ENCODE results near the gene RHNO1. TPM values are rescaled to one million over a fixed set of nuclear protein-coding genes. Genes with fewer than 3 reads are reported as not detected.

Gene RHNO1
- total RNA-seq, 1 experiment from 2014 or later: 37.7 TPM

DNA sequence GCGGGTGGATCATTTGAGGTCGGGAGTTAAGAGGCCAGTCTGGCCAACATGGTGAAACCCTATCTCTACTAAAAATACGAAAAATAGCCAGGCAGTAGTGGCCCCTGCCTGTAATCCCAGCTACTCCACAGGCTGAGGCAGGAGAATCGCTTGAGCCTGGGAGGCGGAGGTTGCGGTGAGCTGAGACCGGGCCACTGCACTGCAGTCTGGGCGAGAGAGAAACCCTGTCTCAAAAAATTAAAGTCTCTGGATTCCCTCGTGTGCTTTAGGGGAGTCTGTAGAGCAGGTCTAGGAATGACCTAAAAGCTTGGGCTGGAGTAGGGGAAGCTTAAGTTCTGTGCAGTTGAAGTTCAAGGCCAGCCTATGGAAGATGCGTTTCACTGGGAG is 13.0 kb downstream of the RHNO1 start:
- ATAC-seq (no peak), DNase-seq (ENCODE audit: low read depth, low spot score) (no peak)
- Histone ChIP-seq H3K9me3 (ENCODE audit: control insufficient read depth, insufficient read depth, low read depth, low read length) (no peaks in the 10 kb centered on the region), H3K27me3 (ENCODE audit: control insufficient read depth, insufficient read depth, low read length) (no peaks in the 10 kb centered on the region), H3K27ac (ENCODE audit: low read length) (peak overlapping the region; percentile 91), H3K4me1 (ENCODE audit: control insufficient read depth, insufficient read depth, low read length) (peaks cover 8% of the 10 kb centered on the region), H3K4me3 (ENCODE audit: low read depth in 2 of 2, low read length in 2 of 2) (peak overlapping the region; percentile 87), H3K36me3 (ENCODE audit: control insufficient read depth, insufficient read depth, low read length) (no peaks in the 10 kb centered on the region)
- no peak for TF ChIP-seq POLR2AphosphoS5 (IDR thresholded peaks at IDR 0.05; ENCODE audit: low read depth, low read length)
- in situ Hi-C loops (cut with HindIII; ENCODE audit: low pct_unique_long_range_greater_than_20kb, low sequenced_read_pairs): no loop called here
- intact Hi-C loops (cut with micrococcal nuclease; ENCODE audit: unreplicated experiment): no loop called here
- BruUV-seq (replicated peaks): no TSS peak
- CTCF ChIA-PET: no interaction called here
- POLR2A ChIA-PET: interaction anchor here (0.5 kb wide), 1 partner anchor 26 kb away, joined by 7 read pairs; no protein-coding TSS in a partner anchor

GRCh38 chr12:2890388-2891239 is 13.6 kb downstream of the RHNO1 start, which contains the start of gene TULP3:
Gene TULP3 (plus strand): TSS chr12:2890891. CDS start chr12:2890948, 57 bp downstream.
- ChIA-PET POLR2A (interaction anchor here (0.5 to 0.7 kb wide), 2 partner anchors 20 to 25 kb away, joined by 3 to 7 read pairs; no protein-coding TSS in a partner anchor), CTCF (interaction anchor here (0.5 kb wide), 1 partner anchor 21 kb away, joined by 3 read pairs; no protein-coding TSS in a partner anchor)
- Histone ChIP-seq H3K36me3 (ENCODE audit: control insufficient read depth, insufficient read depth, low read length) (no peaks in the 10 kb centered on the region), H3K9me3 (ENCODE audit: control insufficient read depth, insufficient read depth, low read depth, low read length) (no peaks in the 10 kb centered on the region), H3K27ac (ENCODE audit: low read length) (peak within 1 kb of the TSS; percentile 91), H3K4me1 (ENCODE audit: control insufficient read depth, insufficient read depth, low read length) (peaks cover 6% of the 10 kb centered on the region), H3K27me3 (ENCODE audit: control insufficient read depth, insufficient read depth, low read length) (no peaks in the 10 kb centered on the region), H3K4me3 (ENCODE audit: low read depth in 2 of 2, low read length in 2 of 2) (peak within 1 kb of the TSS; percentile 87)
- peak; percentile 96 for ATAC-seq
- TF ChIP-seq SIN3A (IDR thresholded peaks at IDR 0.05; ENCODE audit: borderline replicate concordance, insufficient read depth, low read depth, low read length) (peak; percentile 65; the same call in 1 of the 2 replicates), TCF7L2 (IDR thresholded peaks at IDR 0.05; ENCODE audit: low read depth, low read length) (no peak), POLR2AphosphoS5 (IDR thresholded peaks at IDR 0.05; ENCODE audit: low read depth, low read length) (peak; percentile 45; the same call in 1 of the 2 replicates)
- TF ChIP-seq, protein P1, sequence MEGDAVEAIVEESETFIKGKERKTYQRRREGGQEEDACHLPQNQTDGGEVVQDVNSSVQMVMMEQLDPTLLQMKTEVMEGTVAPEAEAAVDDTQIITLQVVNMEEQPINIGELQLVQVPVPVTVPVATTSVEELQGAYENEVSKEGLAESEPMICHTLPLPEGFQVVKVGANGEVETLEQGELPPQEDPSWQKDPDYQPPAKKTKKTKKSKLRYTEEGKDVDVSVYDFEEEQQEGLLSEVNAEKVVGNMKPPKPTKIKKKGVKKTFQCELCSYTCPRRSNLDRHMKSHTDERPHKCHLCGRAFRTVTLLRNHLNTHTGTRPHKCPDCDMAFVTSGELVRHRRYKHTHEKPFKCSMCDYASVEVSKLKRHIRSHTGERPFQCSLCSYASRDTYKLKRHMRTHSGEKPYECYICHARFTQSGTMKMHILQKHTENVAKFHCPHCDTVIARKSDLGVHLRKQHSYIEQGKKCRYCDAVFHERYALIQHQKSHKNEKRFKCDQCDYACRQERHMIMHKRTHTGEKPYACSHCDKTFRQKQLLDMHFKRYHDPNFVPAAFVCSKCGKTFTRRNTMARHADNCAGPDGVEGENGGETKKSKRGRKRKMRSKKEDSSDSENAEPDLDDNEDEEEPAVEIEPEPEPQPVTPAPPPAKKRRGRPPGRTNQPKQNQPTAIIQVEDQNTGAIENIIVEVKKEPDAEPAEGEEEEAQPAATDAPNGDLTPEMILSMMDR (IDR thresholded peaks at IDR 0.05): no peak
- TF ChIP-seq, protein P2, sequence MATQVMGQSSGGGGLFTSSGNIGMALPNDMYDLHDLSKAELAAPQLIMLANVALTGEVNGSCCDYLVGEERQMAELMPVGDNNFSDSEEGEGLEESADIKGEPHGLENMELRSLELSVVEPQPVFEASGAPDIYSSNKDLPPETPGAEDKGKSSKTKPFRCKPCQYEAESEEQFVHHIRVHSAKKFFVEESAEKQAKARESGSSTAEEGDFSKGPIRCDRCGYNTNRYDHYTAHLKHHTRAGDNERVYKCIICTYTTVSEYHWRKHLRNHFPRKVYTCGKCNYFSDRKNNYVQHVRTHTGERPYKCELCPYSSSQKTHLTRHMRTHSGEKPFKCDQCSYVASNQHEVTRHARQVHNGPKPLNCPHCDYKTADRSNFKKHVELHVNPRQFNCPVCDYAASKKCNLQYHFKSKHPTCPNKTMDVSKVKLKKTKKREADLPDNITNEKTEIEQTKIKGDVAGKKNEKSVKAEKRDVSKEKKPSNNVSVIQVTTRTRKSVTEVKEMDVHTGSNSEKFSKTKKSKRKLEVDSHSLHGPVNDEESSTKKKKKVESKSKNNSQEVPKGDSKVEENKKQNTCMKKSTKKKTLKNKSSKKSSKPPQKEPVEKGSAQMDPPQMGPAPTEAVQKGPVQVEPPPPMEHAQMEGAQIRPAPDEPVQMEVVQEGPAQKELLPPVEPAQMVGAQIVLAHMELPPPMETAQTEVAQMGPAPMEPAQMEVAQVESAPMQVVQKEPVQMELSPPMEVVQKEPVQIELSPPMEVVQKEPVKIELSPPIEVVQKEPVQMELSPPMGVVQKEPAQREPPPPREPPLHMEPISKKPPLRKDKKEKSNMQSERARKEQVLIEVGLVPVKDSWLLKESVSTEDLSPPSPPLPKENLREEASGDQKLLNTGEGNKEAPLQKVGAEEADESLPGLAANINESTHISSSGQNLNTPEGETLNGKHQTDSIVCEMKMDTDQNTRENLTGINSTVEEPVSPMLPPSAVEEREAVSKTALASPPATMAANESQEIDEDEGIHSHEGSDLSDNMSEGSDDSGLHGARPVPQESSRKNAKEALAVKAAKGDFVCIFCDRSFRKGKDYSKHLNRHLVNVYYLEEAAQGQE (IDR thresholded peaks at IDR 0.05; ENCODE audit: insufficient read depth in 1 of 2, low read depth in 2 of 2, low read length in 1 of 2): no peak
- BruUV-seq (replicated peaks): no TSS peak
- intact Hi-C loops (cut with micrococcal nuclease; ENCODE audit: unreplicated experiment) (no loop called here), in situ Hi-C loops (cut with HindIII; ENCODE audit: low pct_unique_long_range_greater_than_20kb, low sequenced_read_pairs) (no loop called here)
- peak; percentile 62 for DNase-seq (ENCODE audit: low read depth, low spot score)

Measured in Panc1 (cell line).